Hematopoietic multipotent progenitor cell treated with erythropoietin and hydrocortisone succinate and interleukin-3 and kit ligand, for 6 days (in vitro differentiated cells): ENCODE data around the gene NFS1.
"Not testable (repeated sequence)": the region's sequence is repeated elsewhere in the genome, so short reads cannot be mapped to it uniquely, and the experiment has no call there.

Experiments
- DNase-seq: peaks from one replicate; pipeline ENCODE4 v3.0.0-alpha.2; 2015

NFS1 gene

DNA sequence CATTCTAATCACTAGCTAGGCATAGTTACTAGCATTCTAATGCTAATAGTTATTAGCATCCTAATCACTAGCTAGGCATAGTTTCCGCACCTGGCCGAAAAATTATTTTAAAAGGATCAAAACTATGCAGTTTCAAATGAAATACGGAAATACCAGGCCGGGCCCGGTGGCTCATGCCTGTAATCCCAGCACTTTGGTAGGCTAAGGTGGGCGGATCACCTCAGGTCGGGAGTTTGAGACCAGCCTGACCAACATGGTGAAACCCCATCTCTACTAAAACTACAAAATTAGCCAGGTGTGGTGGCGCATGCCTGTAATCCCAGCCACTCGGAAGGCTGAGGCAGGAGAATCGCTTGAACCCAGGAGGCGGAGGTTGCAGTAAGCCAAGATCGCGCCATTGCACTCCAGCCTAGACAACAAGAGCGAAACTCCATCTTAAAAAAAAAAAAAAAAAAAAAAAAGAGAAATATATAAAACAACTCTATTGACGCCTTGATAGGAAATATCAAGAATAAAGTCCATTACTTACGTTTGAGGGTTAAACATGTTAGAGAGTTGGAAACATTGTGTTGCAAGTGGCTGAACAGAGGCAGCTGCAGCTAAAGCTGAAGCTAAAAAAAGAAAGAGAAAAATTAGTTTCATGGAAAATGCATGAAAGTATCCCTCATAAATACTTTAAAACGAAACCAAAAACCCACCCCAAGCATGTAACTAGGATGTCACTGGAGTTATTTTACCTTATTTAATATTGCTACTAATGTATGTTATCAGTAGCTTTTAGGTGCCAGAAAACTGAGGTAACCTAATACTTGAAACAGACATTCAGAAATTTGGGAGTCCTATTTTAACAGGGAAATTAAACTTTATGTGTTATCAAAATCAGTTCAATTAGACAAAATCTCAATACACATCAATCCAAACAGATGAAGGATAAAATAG, 7.7 kb upstream of the NFS1 start:
- not testable (repeated sequence) for DNase-seq

DNA sequence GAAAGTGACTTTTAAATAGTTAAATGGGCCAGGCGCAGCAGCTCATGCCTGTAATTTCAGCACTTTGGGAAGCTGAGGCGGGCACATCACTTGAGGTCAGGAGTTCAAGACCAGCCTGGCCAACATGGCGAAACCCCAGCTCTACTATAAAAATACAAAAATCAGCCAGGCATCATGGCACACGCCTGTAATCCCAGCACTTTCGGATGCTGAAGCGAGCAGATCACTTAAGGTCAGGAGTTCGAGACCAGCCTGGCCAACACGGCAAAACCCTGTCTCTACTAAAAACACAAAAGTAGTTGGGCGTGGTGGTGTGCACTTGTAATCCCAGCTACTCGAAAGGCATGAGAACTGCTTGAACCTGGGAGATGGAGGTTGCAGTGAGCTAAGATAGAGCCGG, 6.7 kb upstream of the NFS1 start:
- not testable (repeated sequence) for DNase-seq

DNA sequence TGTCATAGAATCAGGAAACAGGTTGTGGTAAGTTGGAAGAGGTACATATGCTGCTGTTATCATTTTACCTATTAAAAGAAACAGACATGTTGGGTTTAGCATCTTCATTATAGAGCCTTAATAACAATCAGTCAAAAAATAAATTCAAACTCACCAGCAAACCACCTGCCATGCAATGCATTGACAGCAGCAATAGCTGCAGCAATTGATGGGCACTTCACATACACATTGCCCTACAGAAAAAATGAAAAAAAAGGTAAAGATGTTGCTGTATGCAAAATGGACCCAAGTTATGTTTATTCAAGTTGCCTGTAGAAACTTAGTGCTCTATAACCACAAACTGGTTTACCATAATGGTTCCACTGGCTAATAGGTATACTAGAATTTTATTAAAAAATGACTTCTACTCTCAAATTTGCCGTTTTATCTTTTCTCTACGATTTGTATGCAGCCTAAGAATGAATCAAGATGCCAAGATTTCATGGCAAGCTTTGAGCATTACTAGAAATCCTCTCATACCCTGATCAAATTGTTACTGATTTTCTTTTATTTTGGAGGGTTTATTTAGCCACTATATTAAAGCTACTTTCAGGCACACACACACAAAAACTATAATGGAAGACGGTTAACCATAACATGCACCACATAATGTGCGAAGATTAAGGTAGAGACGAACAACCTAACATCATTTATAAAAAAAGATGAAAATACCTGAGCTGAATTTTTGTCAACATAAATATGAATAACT, 5.5 kb upstream of the NFS1 start:
- DNase-seq = no peak

DNA sequence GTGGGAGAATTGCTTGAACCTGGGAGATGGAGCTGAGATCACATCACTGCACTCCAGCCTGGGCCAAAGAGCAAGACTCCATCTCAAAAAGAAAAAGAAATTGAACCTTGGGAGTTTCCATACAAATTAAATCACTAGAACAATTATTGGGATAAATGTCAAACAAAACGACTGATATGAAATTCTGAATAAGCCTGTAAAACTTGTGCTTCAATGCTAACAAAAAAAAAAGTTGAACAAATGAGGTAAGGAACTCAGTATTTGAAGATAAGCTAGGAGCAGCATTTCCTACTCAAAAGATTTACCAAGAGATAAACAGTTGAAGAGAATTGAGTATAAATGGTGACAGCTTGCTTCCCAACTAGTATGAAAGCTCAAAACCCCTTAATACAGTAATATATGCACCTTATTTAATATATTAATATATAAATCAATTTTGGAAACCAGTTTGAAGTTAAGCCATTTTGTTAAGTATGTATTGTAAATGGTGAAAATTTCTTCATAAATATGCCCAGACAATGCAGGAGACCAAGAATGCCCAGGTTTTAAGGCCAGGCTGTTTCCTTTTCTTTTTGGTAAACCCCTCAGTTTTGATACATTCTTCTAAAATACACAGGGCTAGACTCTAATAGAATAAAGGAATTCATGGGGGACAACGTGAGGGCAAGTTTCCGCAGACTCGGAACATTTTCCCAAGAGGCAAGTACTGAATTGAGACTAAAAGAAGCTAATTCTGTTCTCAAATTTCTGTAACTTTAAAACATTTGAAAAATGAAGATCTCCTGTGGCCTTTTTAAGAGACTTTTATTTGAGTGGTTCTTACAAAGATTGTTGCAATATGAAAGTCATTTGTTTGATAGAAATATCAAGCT, 3.9 kb upstream of the NFS1 start:
- DNase-seq = no peak

DNA sequence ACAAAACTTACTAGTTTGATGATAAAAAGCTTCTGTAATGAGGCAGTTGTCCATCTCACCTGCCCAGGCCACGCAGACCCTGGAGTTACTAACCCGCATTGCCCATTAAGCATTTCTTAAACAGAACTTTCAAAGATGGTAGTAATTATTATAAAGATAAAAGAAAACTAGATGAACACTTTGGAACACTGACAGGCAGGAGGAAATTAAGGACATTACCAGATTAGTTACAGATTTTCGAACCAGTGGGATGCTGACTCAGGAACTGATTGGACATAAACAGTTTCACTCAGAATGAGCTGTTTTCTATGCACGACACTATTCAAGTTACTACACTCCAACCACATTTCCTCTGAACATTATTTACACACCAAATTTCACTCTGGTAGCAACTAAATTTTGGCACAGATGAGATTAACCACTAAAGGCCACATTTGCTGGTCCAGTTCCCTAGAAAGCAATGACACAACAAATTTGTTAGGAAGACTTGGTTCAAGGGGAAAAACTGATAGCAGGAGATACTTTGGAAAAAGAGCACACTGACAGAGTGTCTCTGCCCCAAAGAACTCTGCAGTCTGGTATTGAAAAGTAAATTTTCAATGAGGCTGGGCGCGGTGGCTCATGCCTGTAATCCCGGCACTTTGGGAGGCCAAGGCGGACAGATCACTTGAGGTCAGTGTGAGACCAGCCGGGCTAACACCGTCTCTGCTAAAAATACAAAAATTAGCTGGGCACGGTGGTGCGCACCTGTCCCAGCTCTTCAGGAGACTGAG, 3.1 kb upstream of the NFS1 start:
- no peak for DNase-seq

DNA sequence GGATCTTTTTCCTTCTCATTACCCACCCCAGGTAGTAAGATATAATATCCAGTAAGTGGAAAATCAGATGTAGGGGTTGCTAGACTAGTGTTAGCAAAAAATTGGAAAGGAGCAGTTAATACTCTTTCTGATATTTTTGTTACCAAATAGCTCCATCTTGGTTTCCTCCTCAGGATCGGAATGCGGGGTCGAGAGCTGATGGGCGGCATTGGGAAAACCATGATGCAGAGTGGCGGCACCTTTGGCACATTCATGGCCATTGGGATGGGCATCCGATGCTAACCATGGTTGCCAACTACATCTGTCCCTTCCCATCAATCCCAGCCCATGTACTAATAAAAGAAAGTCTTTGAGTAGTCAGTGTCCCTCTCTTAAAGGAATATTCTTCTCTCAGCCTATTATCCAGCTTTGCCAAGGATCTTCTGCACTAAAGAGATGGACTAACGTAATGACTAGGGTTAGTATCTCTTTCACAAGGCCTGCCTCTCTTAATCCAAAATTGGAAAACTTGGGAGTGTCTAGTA, 1.5 kb upstream of the NFS1 start:
- DNase-seq = no peak

DNA sequence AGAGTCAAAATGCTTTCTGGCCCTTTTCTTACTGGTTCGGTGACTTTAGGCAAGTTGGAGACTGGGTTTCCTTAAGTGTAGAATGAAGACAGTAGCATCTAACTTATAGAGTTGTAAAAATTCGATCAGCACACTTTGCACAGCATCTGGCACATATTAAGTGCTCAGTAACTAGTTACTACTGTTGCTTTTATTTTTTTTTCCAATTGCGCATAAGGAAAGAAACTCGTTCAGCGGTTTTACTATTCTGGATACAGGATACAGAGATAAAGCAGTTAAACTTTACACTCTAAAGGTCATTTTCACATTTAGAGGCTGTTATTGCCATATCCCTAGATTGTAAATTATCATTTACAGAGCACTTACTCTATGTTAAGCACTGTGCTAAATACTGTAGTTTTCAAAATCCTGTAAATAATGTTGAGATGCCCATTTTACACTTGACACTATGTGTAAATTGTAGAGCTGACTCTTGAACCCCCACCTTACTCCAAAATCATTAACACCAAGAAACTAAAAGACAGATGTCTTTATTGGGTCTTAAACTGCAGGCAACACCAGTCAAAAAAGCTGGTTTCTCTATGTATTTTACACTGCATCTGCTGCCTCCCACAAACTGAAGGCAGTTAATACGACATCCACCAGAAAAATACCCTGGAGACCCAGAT, 939 bp upstream of the NFS1 start:
- DNase-seq = no peak

DNA sequence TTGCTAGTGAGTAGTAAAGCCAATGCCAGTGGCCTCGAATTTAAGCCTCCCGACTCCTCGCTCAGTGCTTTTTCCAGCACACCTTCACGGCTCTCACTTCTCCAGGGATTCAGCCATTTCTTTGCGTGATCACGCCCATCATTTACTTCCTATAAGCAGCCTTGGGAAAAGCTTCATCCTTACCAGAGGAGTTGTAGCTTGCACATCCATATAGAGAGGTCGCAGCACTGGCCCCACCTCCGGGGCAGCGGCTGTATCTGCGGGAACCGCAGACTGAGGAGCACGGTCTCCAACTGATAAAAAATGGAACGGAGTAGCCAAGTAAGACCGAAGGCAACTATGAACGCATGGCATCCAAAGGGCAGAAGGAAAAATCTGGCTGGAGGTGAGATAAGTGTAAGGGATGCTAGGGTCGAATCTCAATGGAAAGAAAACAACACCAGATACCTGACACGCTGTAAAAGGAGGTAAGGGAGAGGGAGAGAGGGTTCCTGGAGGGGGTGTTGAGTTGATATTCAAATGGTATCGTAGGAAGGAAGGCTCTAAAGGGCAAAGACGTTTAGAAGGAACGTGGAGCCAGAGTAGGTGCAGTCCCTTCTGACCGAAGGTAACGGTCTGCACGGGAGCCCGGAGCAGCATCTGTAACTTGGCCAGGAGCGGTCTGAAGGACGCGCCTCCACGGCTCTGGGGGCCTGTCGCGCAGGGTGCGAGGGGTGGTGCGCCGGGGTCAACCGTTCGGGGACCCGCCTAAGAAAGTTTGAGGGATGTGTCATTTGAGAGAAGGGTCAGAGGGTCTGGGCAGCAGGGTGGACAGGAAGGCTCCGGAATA, 640 bp downstream of the NFS1 start:
- peak; percentile 67 for DNase-seq

DNA sequence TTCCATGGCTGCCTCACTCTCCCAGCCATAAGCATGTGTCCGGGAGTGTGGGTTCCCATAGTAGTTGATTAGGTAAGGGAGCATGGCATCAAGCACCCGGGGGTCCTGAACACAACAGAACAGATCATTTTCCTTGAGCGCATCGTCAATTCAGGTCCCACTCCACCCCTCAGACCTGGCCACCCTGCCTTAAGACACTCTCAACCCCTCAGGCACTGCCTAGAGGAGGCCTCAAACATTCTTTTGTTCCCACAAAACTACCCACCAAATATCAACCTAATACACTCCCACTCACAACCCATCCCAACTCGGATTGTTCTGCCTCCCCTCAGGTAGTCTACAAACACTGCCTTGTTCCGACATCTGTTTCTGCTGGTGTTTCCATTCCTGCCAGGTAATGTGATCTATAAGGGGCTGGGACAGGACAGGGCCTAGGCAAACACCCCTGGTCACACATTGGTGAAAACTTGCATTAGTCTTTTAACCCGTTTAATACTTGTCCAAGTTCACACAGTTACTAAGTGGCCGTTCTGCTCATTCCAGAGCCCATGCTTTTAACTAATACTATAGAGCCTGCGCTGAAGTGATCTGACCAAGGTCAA, 1.4 kb downstream of the NFS1 start:
- no peak for DNase-seq

DNA sequence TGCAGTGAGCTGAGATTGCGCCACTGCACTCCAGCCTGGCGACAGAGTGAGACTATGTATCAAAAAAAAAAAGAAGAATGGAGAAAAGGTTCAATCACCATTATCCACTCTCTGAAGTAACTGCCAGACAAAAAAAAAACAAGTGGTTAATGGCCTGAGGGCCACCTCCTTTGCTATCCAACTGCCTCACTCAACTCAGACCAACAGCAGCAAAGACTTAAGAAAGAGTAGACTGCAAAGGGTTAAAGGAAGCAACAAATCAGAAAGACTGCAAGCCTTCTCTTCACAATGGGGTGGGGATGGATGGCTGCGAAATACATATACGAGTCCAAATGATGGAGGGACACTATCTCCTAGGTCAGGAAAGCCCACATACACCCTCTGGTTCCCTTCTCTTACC, 3.2 kb downstream of the NFS1 start:
- no peak for DNase-seq

DNA sequence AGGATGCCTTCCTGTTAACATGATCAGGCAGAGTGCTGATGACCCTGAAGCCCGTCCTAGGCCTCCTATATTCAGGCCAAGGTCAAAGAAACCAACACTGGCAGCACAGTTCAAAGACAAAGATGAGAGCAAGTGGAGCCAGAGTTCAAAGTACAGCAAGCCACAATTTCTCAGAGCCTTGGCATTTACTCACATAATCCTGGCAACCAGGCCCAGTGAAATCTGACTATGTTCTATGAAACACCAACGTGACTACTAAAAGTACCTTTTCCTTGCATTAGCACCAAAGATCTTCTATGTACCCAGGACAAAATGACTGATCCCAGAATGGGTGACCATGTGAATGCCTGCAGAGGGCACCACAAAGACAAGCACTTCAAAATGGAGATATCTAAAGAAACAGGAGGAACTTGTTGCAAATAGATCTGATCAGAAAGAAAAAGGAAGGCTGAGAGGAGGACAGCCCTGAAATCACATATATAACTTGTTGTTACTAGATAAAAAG, 3.9 kb downstream of the NFS1 start:
- no peak for DNase-seq

DNA sequence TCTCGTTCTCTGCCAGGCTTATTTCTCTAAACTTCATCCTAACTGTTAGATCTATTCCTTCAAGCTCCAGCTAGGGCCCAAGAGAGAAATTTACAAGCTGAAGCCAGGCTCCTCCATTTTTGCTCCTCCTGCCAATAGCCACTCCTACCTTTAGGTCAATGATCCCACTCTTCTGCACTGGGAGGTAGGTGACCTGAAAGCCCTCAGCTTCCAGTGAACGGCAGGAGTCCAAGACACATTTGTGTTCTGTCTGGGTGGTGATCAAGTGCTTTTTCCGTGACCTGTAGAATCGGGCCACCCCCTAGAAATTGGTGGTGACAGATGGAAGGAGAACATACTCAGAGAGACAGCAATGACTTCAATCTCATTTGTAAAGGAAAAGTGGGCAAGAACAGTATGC, 8.9 kb downstream of the NFS1 start:
- no peak for DNase-seq

DNA sequence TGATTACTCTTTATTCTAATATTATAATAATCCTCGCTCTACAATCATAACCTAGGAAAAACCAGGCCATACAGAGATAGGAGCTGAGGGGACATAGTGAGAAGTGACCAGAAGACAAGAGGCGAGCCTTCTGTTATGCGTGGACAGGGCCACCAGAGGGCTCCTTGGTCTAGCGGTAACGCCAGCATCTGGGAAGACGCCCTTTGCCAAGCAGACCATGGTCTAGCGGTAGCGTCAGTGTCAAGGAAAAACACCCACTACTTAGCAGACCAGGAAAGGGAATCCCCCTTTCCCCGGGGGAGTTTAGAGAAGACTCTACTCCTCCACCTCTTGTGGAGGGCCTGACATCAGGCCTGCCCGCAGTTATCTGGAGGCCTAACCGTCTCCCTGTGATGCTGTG, 12.3 kb downstream of the NFS1 start:
- peak; percentile 33 for DNase-seq

DNA sequence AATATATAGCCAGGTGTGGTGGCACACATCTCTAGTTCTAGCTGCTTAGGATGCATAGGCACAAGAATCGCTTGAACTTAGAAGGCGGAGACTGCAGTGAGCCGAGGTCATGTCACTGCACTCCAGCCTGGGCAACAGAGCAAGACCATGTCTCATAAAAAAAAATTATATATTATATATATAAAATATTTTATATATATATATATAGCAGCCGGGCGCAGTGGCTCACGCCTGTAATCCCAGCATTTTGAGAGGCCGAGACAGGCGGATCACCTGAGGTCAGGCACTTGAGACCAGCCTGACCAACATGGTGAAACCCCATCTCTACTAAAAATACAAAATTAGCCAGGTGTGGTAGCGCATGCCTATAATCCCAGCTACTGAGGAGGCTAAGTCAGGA, 13.8 kb downstream of the NFS1 start:
- not testable (repeated sequence) for DNase-seq

DNA sequence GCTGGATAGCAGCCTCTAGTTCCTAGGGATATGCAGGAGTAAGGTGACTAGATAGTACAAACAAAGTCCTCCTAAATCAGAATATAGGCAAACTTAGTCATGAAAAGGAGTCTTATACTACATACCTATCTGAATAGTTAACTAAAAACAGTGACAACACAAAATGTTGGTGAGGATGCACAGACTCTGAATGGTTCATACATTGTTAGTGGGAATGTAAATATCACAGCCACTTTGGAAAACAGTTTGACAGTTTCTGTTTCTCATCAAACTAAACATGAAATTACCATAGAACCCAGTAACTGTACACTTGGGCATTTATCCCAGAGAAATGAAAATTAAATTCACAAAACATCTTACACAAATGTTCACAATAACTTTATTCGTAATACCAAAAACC, 17.2 kb downstream of the NFS1 start:
- no peak for DNase-seq

DNA sequence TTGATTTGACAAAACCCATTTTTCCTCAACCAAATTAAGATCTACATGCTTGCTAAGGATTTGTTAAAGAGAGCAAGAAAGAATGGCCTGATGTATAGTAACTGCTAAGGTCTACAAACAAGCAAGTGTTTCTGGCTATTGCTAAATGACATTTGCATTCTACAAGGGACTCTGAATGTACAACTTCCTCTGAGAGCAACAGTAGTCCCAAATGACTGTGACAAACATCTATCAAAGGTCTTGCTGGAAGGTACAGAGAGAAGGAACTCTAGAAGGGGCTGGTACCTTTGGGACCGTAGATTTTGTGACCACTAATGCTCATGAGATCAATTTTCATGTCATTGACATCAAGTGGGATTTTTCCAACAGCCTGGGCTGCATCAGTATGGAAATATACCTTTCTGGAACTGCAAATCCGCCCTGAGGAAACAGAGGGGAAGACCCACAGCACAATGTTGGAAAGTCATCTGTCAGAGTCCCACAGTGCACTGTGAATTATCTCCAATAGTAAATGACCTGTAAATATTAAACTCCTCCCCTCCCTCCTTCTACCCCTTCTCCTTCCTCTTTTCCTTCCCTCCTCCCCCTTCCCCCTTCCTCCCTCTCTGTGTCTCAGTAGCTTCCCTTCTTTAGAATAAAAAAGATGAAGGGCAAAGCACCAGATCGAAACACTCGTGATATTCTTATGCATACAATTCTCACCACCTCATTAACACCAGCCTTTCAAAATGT, 18.5 kb downstream of the NFS1 start:
- DNase-seq = peak; percentile 52

DNA sequence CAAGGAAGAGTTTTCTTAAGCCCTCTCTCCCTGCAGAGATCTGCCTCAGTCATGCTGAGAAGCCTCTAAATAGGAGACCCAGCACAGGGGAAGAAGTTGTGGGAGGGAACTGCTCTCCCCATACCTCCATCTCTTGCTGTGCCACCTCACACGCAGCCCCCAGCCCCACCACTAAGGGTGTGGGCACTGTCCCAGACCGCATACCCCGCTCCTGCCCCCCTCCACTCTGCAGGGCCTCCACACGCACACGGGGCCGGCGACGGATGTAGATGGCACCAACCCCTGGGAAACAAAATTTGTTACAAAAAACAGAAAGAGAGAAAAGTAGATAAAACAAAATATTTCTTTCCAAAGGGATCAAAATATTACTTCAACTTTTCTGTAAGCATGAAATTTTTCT, 24.2 kb downstream of the NFS1 start:
- DNase-seq = no peak

DNA sequence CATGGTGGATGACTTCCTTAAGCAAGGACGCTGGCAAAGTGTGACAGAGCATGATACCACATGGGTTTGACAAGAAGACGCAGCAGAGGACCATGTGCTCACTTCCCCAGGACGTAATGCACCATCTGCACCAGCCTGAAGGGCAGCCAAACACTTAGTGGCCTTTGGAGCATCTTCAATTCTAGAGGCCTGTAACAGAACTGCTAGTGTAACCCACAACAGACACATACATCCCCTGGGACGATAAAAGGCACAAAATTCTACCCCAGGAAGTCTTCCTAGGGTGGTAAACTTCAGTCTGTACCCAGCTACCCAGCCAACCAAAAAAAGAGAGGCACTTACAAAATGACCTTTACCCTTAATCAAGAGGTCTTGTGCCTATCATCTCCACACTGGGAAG, 25.3 kb downstream of the NFS1 start:
- DNase-seq = no peak

DNA sequence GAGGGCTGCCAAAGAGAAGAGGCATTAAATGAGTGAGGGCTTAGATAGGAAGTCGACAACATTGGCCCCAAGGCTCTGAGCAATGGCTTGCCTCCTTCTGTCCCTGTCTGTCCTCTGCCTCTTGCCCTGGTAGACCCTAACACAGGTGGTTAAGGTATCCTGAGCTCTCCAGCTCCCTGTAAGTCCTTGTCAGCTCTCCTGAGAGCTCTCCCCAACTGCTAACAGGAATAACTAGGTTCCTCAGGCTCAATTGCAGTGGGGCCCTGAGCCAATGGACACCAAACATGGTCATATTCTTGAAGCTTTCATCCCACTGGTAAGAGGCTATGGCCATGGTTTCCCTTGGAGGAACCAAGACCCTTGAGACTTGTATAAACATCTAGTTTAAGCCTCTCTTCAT, 29.5 kb downstream of the NFS1 start:
- DNase-seq = no peak
